HG02588 (cell line): ENCODE measurements around the gene LDB1.

Experiments used
- ATAC-seq: cut with Tn5 transposase; IDR thresholded peaks from one replicate; pipeline ENCODE4 v1.9.1; 2021; ENCODE audit warnings: mild to moderate bottlenecking, moderate library complexity; ENCODE audit not compliant: unreplicated experiment

The LDB1 gene

GRCh38 chr10:102139281-102140110, 19.3 kb upstream of the LDB1 start:
- ATAC-seq = no peak

GRCh38 chr10:102135956-102136526, 15.9 kb upstream of the LDB1 start:
- ATAC-seq = no peak

DNA sequence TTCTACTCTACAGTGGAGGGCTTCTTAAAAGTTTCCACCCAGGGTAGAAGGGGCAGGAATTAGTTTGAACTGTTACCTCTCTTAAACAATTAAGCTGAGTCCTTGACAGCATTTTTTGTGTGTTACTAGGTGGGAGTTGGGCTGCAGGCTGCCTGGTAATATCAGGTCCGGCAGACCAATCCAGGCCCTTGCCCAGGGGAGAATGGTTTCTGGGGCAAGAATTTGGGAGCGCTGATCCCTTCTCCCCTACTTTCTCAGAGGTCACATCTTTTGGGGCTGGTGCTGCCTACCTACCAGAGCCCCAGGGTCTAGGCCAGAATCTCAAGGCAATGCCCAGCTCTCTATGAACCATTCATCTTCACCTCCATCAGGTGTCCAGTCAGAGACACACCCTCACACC, 14.2 kb upstream of the LDB1 start:
- no peak for ATAC-seq

DNA sequence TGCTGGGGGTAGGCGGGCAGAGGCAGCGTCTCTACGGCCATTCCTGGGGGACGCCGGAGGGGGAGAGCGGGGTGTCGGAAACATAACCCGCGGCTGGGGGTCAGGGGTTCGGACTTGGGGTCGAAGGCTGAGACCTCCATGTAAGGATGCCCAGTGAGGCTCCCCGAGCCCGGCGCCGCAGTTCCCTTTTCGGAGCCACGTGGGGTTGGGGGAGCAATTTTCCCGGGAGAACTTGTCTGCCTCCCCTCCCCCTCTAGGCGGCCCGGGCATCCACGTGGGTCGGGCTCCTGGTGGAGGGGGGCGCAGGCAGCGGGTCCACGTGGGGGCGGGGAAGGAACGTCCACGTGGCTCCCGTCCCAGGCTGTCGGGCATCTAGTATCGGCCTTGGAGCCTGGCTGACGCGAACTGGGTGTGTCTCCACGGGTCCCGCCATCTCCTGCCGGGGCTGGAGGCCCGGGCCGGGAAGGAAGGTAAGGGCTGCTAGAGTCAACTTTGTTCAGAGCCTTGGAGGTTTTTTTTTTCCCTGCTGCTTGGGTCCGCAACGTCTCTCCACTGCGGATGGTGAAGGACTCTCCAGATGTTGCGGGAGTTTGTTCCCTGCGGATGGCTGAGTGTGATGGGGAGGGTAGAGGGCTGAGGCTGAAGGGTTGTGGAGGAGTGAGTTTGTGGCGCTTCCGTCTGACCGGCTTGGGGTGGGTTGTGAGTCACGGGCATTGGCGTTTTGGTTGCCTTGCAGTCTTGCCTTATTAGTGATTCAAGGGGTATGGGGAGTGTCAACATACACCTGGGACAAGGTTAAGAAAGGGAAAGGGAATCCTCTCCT, 13.4 kb upstream of the LDB1 start:
- peak; percentile 5 for ATAC-seq

- peak; percentile 92 for ATAC-seq
These were observed 12.6 kb upstream of the LDB1 start, which contains the start of gene PPRC1 for GRCh38 chr10:102132563-102133372. Gene PPRC1 (plus strand): TSS chr10:102133040. CDS start chr10:102133069, 29 bp downstream.

- ATAC-seq = no peak
These were observed 12.0 kb upstream of the LDB1 start for GRCh38 chr10:102132193-102132562.

DNA sequence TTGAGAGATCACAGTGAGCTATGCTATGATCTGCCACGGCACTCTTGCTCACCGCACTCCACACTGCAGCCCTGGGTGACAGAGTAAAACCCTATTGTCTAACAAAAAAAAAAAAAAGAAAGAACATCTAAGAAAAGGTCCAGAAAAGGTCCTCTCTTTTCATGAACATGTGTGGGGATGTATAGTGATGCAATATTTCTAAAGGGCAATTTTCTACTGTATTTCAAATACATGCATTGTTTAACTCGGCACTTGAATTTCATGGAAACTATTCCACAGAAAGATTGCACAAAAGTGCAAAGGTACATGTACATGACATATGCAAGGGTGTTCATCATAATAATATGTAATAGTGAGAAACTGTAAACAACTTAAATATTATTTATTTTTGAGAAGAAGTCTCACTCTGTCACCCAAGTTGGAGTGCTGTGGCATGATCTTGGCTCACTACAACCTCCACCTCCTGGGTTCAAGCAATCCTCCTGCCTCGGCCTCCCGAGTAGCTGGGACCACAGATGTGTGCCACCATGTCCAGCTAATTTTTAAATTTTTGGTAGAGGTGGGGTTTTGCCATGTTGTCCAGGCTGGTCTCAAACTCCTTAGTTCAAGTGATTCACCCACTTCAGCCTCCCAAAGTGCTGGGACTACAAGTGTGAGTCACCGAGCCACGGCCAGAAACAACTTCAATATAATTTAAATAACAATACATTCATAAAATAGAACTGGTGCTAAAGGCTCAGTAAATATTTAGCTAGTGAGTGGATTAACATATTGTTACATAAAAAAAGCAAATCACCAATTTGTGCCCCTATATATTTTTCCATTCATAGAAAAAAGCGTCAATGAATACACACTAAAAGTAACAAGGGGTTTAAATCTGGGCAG, 11.4 kb upstream of the LDB1 start:
- no peak for ATAC-seq

GRCh38 chr10:102123223-102123622, 3.1 kb upstream of the LDB1 start:
- no peak for ATAC-seq

DNA sequence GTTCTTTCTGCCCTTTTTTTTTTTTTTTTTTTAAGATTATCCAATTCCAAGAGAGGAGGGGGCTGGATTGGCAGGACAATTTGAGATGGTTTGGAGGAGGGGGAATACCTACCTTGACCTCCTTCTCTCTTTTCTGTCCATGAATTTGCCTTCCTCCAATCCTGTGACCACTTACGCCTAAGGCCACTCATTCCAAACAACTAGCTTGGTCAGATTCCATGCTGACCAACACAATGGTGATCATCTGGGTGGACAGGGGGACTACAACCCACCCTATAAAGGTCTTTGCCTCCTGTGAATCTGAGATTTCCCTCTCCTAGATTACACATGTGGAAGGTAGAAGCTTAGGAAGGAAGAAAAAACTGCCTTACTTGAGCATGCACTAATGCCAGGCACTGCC, 2.3 kb upstream of the LDB1 start:
- ATAC-seq = no peak

- no peak for ATAC-seq
These were observed 1.7 kb upstream of the LDB1 start for GRCh38 chr10:102121739-102122372.

GRCh38 chr10:102120991-102121738, 997 bp upstream of the LDB1 start:
- ATAC-seq = no peak

DNA sequence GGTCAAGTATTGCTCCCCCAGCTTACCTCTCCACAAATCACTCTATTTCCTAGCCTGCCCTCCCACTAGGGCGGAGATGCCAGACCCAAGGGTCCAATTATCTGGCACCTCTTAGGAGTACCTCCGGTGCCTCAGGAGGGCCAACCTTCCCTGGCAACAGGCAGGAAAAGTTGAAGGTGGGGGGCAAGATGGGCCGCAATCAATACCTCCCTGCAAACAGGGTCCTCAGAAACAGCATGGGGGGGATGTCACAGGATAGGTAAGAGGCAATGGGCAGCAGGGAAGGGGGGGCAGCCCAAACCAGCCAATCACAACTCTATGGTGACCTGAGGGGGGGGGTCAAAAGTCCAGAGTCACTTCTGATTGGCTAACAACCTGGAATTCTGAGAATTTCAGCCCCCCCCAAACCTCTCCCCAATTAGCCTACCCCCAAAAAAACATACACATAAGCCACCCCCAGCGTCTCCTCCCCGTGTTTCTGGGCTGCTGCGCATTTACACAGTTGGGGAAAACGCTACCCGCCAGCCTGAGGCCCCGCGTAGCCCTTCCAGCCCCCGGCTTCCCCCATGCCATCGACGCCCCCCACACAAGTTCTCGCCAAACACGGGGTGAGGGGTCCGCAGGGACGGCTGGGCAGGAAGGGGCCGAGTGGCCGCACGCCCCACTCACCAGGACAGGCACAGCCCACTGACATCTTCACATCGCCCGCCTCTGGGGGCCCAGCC, 589 bp downstream of the LDB1 start:
- ATAC-seq = no peak

DNA sequence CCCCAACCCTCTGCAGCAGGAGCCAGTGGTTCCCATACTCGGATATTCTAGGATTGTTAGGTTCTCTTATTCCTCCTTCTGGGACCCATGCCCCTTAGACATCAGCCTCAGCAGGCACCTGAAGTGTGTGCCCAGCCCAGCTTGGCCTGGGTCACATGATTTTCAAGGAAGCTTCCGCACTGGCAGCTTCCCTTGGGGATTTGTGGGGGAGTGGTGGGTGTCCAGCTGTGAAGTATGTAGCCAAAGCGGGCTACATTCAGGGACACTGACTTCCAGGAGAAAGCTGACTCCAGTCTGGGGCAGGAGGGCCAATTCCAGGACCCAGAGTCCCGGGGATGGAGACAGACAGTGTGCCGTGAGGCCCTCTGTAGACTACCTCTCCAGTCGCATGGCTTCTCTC, 1.3 kb downstream of the LDB1 start:
- ATAC-seq = no peak

- ATAC-seq = no peak
These were observed 2.6 kb downstream of the LDB1 start for GRCh38 chr10:102117391-102118159.

DNA sequence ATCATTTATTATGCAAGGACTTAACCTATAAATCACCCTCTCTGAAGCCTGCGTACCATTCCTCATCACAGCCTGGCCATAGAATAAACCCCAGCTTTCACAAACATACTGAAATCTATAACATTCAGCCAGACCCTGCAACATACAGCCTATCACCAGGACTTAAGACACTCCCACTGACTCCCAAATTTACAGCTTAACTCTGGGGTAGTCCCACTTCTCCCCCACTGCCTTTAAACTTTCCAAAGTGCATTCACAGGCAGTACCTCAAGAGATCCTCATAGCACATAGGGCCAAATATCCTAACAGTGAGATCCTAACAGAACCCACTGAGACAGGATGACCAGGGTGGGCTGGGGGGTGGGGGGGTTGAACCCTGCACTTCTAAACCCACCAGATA, 3.5 kb downstream of the LDB1 start:
- ATAC-seq = no peak

DNA sequence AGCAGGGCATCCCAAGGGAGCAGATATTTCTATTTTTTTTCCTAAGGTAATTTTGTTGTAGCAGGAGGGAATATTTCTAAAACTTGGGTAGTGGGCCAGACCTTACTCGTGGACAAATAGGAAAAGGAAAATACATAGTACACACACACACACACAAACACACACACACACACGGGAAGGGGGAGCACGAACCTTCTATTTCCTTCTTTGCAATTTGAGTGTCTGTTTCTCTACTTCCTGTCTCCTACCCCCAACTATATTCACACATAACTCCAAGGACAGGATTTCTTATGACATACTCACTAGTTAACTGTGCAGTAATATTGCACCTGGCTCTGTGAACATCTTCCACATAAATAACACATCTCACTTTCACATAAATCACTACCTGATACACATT, 4.4 kb downstream of the LDB1 start:
- ATAC-seq = no peak

DNA sequence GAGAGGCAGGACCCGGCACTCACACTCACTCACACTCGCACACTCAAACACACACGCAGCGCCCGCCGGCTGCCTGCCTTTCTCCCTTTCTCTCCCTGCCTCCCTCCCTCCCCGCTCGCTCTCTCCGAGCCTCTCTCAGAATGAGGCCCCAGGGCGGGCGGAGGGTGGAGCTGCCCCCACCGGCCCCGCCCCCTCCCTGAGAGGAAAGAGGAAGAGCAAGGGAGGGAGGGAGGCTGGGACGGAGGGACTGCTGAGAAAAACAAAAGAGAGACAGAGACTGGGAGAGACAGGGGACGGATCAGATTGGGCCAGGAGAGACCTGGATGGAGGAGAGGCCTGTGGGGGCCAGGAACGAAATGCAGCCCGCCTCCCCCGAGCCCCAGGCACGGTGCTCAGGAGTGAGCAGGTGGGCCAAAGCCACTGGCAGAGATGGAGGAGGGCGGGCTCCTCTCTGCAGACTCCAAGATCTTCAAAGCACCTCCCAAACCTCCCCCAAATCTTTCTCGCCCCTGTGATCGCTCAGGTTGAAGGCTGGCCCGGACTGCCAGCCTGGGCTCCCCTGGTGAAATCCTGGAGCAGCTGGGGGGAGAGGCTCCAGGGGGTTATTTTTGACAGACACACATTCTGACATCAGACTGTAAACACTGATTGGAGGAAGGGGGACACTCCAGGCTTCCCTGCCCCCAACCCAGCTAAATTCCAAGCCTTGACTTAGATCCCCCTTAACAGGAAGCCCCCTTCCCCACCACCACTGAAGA, 5.1 kb downstream of the LDB1 start:
- peak; percentile 70 for ATAC-seq
